Measurements from ENCODE around the gene KCNQ1OT1.
A peak's percentile ranks its signal among the peaks of the same experiment; 100 is the strongest.

The KCNQ1OT1 gene

GRCh38 chr11:2718817-2719438, 19.1 kb upstream of the KCNQ1OT1 start:
- no peak for DNase-seq

GRCh38 chr11:2717561-2718325, 17.9 kb upstream of the KCNQ1OT1 start:
- DNase-seq = no peak

GRCh38 chr11:2716376-2717095, 16.7 kb upstream of the KCNQ1OT1 start:
- no peak for DNase-seq

- no peak for DNase-seq
Observed at GRCh38 chr11:2715716-2716350, 16.0 kb upstream of the KCNQ1OT1 start.

- DNase-seq = no peak
Observed at GRCh38 chr11:2714871-2715270, 15.1 kb upstream of the KCNQ1OT1 start.

GRCh38 chr11:2714463-2714800, 14.6 kb upstream of the KCNQ1OT1 start:
- DNase-seq = no peak

GRCh38 chr11:2713661-2714462, 14.1 kb upstream of the KCNQ1OT1 start:
- no peak for DNase-seq

- no peak for DNase-seq
Observed at GRCh38 chr11:2713094-2713493, 13.3 kb upstream of the KCNQ1OT1 start.

GRCh38 chr11:2711161-2711560, 11.4 kb upstream of the KCNQ1OT1 start:
- DNase-seq = no peak

- no peak for DNase-seq
Observed at GRCh38 chr11:2709429-2709828, 9.6 kb upstream of the KCNQ1OT1 start.

GRCh38 chr11:2708757-2709281, 9.0 kb upstream of the KCNQ1OT1 start:
- no peak for DNase-seq

GRCh38 chr11:2708151-2708581, 8.4 kb upstream of the KCNQ1OT1 start:
- no peak for DNase-seq

- no peak for DNase-seq
Observed at GRCh38 chr11:2707736-2708135, 7.9 kb upstream of the KCNQ1OT1 start.

- DNase-seq = no peak
Observed at GRCh38 chr11:2706321-2706720, 6.5 kb upstream of the KCNQ1OT1 start.

GRCh38 chr11:2704896-2705606, 5.3 kb upstream of the KCNQ1OT1 start:
- peak; percentile 43 for DNase-seq

- no peak for DNase-seq
Observed at GRCh38 chr11:2704356-2704755, 4.6 kb upstream of the KCNQ1OT1 start.

- no peak for DNase-seq
Observed at GRCh38 chr11:2703363-2704141, 3.8 kb upstream of the KCNQ1OT1 start.

- DNase-seq = no peak
Observed at GRCh38 chr11:2702771-2703362, 3.1 kb upstream of the KCNQ1OT1 start.

- no peak for DNase-seq
Observed at GRCh38 chr11:2701898-2702434, 2.2 kb upstream of the KCNQ1OT1 start.

- DNase-seq = no peak
Observed at GRCh38 chr11:2701230-2701629, 1.4 kb upstream of the KCNQ1OT1 start.
